ENCODE results near the gene GOT1. TPM values are rescaled to one million over a fixed set of nuclear protein-coding genes. Genes with fewer than 3 reads are reported as not detected.

GOT1 gene
- total and polyA plus RNA-seq, 2 experiments from 2014 or later, result 39.6 to 62.7 TPM

GRCh38 chr10:99456207-99456930 lies 25.9 kb upstream of the GOT1 start:
- Histone ChIP-seq H3K4me3 (no peak overlapping the region), H2AFZ (no peak overlapping the region), H3K4me2 (ENCODE audit: unreplicated experiment) (no peak overlapping the region), H3K36me3 (ENCODE audit: low read depth) (no peaks in the 10 kb centered on the region), H3F3A (ENCODE audit: insufficient read depth) (no peaks in the 10 kb centered on the region), H3K79me2 (ENCODE audit: insufficient read depth) (no peaks in the 10 kb centered on the region), H3K27me3 (replicated peaks; ENCODE audit: insufficient read depth) (peaks cover 49% of the 10 kb centered on the region), H3K27ac (no peak overlapping the region), H3K9me2 (ENCODE audit: insufficient read depth) (no peaks in the 10 kb centered on the region), H3K9ac (no peak overlapping the region), H3K9me3 (ENCODE audit: low read depth) (no peaks in the 10 kb centered on the region), H3K4me1 (ENCODE audit: insufficient read depth) (no peaks in the 10 kb centered on the region), H4K20me1 (ENCODE audit: insufficient read depth) (no peaks in the 10 kb centered on the region)
- 28 to 33% methylated on average over 3 of the region's 3 CpGs for WGBS, 2 experiments (ENCODE audit: low coverage in 1 of 2, low lambda C conversion rate in 2 of 2, missing lambda C conversion rate in 2 of 2)
- TF ChIP-seq EZH2phosphoT487 (IDR thresholded peaks at IDR 0.05; ENCODE audit: insufficient read depth, low read depth), result no peak
- no peak for TF ChIP-seq EZH2 (IDR thresholded peaks at IDR 0.05; ENCODE audit: insufficient read depth, poor library complexity, severe bottlenecking)
- no peak for DNase-seq
- in situ Hi-C loops (cut with MboI), result no loop called here

GRCh38 chr10:99451981-99452380 lies 21.6 kb upstream of the GOT1 start:
- no peak overlapping the region for H3K4me2 ChIP-seq (ENCODE audit: unreplicated experiment)
- H3K9me2 ChIP-seq (ENCODE audit: insufficient read depth), result no peaks in the 10 kb centered on the region
- H3K27me3 ChIP-seq (replicated peaks; ENCODE audit: insufficient read depth), result peaks cover 84% of the 10 kb centered on the region
- 52 to 86% methylated on average over 1 of the region's 1 CpG for WGBS, 2 experiments (ENCODE audit: low coverage in 1 of 2, low lambda C conversion rate in 2 of 2, missing lambda C conversion rate in 2 of 2)
- H3K4me3 ChIP-seq, result no peak overlapping the region
- H3K27ac ChIP-seq, result no peak overlapping the region
- H3K9ac ChIP-seq, result no peak overlapping the region
- H2AFZ ChIP-seq, result no peak overlapping the region
- no peak for TF ChIP-seq EZH2phosphoT487 (IDR thresholded peaks at IDR 0.05; ENCODE audit: insufficient read depth, low read depth)
- no peak for TF ChIP-seq EZH2 (IDR thresholded peaks at IDR 0.05; ENCODE audit: insufficient read depth, poor library complexity, severe bottlenecking)
- no peaks in the 10 kb centered on the region for H3F3A ChIP-seq (ENCODE audit: insufficient read depth)
- H3K36me3 ChIP-seq (ENCODE audit: low read depth), result no peaks in the 10 kb centered on the region
- no peaks in the 10 kb centered on the region for H3K9me3 ChIP-seq (ENCODE audit: low read depth)
- in situ Hi-C loops (cut with MboI), result no loop called here
- no peaks in the 10 kb centered on the region for H4K20me1 ChIP-seq (ENCODE audit: insufficient read depth)
- no peak for DNase-seq
- no peaks in the 10 kb centered on the region for H3K79me2 ChIP-seq (ENCODE audit: insufficient read depth)
- H3K4me1 ChIP-seq (ENCODE audit: insufficient read depth), result no peaks in the 10 kb centered on the region

- Histone ChIP-seq H3K79me2 (ENCODE audit: insufficient read depth) (no peaks in the 10 kb centered on the region), H3K27ac (no peak overlapping the region), H3K4me3 (no peak overlapping the region), H3K9me3 (ENCODE audit: low read depth) (no peaks in the 10 kb centered on the region), H3K4me1 (ENCODE audit: insufficient read depth) (no peaks in the 10 kb centered on the region), H3K9ac (no peak overlapping the region), H3K4me2 (ENCODE audit: unreplicated experiment) (no peak overlapping the region), H3F3A (ENCODE audit: insufficient read depth) (no peaks in the 10 kb centered on the region), H3K27me3 (replicated peaks; ENCODE audit: insufficient read depth) (peaks cover 81% of the 10 kb centered on the region), H3K9me2 (ENCODE audit: insufficient read depth) (no peaks in the 10 kb centered on the region), H4K20me1 (ENCODE audit: insufficient read depth) (no peaks in the 10 kb centered on the region), H2AFZ (no peak overlapping the region), H3K36me3 (ENCODE audit: low read depth) (no peaks in the 10 kb centered on the region)
- in situ Hi-C loops (cut with MboI), result no loop called here
- TF ChIP-seq EZH2 (IDR thresholded peaks at IDR 0.05; ENCODE audit: insufficient read depth, poor library complexity, severe bottlenecking) (no peak), EZH2phosphoT487 (IDR thresholded peaks at IDR 0.05; ENCODE audit: insufficient read depth, low read depth) (no peak)
- DNase-seq, result no peak
- WGBS, 2 experiments (ENCODE audit: low coverage in 1 of 2, low lambda C conversion rate in 2 of 2, missing lambda C conversion rate in 2 of 2), result 29 to 34% methylated on average over 5 of the region's 5 CpGs
Observed at GRCh38 chr10:99451499-99451788, 21.0 kb upstream of the GOT1 start.

GRCh38 chr10:99450624-99451498 lies 20.4 kb upstream of the GOT1 start:
- Histone ChIP-seq H3K9ac (no peak overlapping the region), H3K4me2 (ENCODE audit: unreplicated experiment) (no peak overlapping the region), H3F3A (ENCODE audit: insufficient read depth) (no peaks in the 10 kb centered on the region), H2AFZ (no peak overlapping the region), H3K4me3 (no peak overlapping the region), H3K79me2 (ENCODE audit: insufficient read depth) (no peaks in the 10 kb centered on the region), H3K9me3 (ENCODE audit: low read depth) (no peaks in the 10 kb centered on the region), H3K36me3 (ENCODE audit: low read depth) (no peaks in the 10 kb centered on the region), H3K27me3 (replicated peaks; ENCODE audit: insufficient read depth) (peaks cover 78% of the 10 kb centered on the region), H4K20me1 (ENCODE audit: insufficient read depth) (no peaks in the 10 kb centered on the region), H3K4me1 (ENCODE audit: insufficient read depth) (no peaks in the 10 kb centered on the region), H3K9me2 (ENCODE audit: insufficient read depth) (no peaks in the 10 kb centered on the region), H3K27ac (no peak overlapping the region)
- no peak for TF ChIP-seq EZH2phosphoT487 (IDR thresholded peaks at IDR 0.05; ENCODE audit: insufficient read depth, low read depth)
- peak; percentile 27 for TF ChIP-seq EZH2 (IDR thresholded peaks at IDR 0.05; ENCODE audit: insufficient read depth, poor library complexity, severe bottlenecking)
- no peak for DNase-seq
- in situ Hi-C loops (cut with MboI), result no loop called here
- 27 to 30% methylated on average over 5 to 6 of the region's 6 CpGs for WGBS, 2 experiments (ENCODE audit: low coverage in 1 of 2, low lambda C conversion rate in 2 of 2, missing lambda C conversion rate in 2 of 2)

All from GM23248 (cell line).